GM04503 (cell line): ENCODE data around the gene FGFR2.

Experiments used
- DNase-seq: peaks from one replicate; pipeline ENCODE4 v3.0.0-alpha.2; 2012; ENCODE audit warnings: low read depth

FGFR2 gene

DNA sequence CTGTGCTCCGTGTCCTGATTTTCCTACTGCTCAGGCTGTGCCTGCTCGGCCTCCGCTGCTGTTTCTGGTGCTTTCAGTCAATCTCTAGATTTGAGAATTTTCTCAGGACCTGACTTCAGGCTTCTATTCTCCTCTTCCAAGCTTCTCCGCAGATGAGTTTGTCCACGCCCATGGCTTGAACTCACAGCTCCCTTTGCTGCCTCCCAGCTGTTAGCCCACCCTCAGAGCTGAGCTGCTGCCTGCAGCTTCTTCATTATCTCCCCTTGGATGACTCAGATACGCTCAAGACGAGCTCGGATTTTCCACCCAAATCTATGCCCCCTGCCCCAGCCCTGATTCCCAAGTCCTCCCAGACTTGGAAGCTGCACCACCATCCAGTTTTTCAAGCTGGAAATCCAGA is 104.7 kb downstream of the FGFR2 start:
- DNase-seq, result no peak

DNA sequence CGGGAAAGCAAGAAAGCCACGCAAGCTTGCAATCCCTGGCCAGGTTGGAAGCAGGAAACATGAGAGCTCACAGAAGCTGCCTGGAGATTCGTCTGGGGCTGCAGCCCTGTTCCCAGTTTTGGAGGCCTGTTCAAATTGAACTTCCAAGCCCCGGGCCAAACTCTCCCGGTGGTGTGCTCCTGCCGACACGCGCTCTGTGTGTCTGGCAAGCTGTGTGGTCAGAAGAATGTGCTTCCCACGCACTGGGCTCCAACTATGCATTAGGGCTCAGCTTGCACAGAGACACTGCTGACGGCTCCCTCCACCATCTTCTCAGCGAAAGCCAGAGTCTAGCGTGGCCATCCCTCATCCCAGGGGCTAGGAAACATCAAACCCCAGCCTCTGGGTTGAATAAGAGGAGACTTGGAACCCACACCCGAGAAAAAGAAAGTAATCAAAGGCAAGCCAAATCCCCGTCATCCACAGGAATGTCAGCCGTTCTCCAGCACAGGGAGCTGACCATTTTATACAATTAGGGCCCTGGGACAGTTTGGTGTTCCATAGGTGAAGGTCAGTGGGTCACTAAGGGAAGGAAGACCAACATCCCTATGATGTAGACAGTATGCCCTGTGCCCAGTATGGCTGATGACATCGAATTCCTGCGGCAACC is 107.2 kb downstream of the FGFR2 start:
- no peak for DNase-seq

DNA sequence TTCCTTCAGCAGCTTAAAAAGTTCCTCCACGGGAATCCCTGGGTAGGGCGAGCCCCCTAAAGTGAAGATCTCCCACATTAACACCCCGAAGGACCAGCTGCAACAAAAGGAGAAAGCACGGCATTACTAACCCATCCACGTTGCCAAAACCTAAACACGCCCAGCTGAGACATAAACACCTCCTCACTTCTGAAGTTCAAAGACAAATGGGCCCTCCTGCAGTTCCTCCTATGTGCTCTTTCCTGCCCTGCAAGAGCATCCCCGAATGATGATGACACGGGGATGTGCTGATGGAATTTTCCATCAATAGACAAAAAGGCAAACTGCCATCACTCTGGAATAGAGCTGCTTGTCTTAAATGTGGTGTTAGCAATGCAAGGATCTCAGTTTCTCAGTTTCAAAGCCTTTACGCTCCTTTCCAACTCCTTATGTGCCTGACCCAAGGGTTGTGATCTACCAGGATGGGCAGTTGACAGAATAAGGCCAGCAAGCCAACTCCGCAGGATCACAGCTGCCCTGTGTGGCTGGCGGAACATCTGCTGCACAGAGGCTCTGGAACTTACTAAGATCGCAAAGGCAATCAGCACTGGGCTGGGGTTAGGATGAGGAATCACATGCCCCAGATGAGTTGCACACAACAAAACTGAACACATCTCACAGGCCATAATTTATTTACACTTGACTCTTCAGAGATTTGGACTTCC is 112.7 kb downstream of the FGFR2 start:
- no peak for DNase-seq

DNA sequence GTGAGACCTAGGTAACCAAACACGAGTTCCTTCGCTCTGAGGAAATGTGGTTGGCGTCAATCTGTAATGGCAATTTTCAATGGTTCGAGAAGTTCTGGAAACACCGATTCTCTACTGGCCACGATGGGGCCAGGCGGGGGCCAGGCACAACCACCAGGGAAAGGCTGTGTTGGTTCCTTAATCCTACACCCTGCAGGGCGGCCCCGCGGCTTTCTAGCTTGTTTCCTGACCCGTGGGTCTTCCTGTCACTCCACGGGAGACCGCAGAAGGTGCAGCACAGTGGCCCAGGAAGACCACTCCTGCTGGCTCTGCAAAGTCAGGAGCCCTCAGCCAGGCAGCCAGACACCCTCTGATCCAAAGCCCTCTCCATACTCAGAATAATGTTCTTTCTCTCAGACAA is 113.4 kb downstream of the FGFR2 start:
- DNase-seq, result no peak

DNA sequence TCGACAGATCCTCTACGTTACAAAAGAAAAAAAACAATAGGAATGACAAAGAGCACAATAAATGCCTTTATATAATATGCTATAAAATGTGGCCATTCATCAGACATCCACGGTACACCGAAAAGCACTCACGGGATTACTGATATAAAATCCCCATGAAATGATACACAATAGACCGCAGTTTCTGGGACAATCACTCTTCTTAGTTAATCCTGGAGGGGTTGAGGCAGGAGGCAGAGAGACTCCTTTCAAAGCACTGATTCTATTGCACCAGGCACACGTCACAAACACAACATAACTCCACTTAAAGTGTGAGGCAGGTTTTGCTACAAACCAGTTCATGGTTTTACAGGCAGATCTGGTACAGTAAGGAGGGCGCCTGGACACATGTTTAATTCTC is 113.8 kb downstream of the FGFR2 start:
- DNase-seq, result no peak

DNA sequence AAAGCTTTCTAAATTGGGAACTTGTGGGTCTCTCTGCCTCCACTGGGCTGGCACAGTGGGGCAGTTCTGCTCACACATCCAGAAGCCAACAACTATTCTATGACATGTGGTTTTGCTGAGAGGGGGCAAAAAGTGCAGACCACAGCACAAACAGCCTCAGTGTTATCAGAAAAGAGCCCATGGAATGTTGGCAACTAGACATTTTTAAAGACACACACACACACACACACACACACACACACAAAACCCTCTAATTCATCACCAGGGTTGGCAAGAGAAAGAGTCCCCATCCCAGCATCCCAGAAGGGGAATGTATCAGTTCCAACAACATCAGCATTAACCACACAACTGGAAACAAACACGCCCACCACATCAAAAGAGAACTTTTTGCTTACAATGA is 117.1 kb downstream of the FGFR2 start:
- no peak for DNase-seq

DNA sequence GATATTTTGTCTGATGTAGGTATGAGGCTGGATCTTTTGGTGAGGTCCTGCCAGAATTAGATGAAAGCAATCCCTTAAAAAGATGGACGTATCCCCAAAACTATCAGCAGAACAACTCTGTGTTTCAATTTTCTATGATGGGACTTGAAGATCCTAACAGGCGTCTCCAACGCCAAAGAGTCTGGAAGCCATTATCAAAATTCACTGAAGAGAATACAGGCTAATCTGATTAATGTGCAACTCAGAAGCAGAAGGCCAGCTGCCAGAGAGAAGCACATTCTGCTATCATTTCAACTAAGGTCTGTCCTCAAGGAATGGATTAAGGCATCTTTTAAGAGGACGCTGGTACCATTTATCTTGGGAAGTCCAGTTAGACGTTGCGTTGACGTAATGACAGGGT is 119.7 kb downstream of the FGFR2 start:
- no peak for DNase-seq

DNA sequence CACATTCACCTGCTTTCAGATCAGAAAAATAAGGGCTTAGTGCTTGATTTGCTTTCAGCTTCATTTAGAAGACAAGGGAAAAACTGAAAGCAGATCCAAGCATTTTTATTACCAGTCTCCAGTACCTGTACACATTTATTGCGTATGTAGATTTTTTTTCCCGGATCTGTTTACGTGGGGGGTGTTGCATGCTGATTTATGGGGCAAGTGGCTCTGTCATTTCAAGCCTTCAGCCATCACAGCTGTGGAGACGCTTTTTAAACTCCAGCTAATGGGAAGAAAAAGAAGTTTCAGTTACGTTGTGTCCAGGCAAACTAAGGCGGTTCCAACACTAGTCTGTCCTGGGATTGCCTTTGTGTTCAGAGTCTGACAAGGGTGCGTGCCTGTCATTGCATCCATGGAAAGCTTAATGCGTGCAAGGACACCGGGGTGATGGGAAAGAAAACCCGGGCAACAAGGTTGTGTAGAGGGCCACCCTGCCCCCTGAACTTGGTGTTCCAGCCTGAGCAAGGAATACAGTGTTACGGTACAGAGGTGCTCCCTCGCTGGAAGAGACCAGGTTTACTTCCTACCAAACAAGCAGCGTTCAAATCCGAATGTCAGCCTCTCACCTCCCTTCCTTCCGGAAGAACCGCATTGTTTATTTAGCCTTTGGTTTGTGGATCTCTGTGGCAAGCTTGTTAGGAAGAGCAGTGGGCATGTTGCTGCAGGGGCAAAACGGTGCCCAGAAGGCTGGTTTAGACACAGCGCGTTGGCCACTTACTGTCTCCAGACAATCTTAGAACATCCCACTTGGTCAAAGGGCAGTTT is 128.2 kb downstream of the FGFR2 start:
- no peak for DNase-seq

DNA sequence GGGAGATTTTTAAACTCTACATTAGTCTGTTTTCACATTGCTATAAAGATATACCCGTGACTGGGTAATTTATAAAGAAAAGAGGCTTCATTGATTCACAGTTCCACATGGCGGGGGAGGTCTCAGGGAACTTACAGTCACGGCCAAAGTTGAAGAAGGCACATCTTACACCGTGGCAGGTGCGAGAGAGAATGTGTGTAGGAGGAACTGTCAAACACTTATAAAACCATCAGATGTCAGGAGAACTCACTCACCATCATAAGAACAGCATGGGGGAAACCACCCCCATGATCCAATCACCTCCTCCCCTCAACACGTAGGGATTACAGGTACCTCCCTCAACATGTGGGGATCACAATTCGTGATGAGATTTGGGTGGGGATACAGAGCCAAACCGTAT is 129.5 kb downstream of the FGFR2 start:
- no peak for DNase-seq

DNA sequence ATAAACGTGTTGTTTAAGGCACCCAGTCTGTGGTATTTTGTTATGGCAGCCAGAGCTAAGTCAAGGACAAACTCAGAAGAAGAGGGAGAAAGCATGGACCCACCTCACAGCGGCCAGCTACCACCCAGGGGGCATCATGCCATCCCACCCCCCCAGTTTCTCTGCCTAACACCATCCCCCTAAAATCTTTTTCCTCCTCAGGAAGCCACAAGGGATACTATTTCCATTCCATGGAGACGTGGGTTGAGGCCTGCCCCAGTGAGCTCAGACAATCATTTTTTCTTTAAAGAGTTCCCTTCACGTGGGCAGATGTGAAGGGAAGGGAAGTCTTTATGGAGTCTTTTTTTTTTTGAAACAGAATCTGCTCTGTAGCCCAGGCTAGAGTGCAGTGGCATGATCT is 131.8 kb downstream of the FGFR2 start:
- DNase-seq, result no peak

DNA sequence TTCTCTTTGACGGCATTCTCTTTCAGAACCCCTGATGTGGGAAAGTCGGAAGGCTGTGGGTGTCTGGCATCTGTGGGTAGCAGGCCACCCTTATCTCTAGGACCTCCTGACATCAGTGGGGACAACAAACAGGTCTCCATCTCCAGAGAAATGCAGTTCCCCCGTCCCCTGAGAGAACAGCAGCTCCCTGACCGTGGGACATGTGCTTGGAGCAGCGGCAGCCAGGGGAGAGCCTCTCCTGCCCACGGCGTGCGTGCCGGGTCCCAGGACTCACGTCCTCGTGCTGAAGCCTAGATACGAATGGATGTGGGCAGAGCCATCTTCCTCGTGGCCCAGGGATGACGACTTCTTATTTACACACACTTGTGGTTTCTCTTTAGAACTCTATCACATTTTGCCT is 133.0 kb downstream of the FGFR2 start:
- no peak for DNase-seq

DNA sequence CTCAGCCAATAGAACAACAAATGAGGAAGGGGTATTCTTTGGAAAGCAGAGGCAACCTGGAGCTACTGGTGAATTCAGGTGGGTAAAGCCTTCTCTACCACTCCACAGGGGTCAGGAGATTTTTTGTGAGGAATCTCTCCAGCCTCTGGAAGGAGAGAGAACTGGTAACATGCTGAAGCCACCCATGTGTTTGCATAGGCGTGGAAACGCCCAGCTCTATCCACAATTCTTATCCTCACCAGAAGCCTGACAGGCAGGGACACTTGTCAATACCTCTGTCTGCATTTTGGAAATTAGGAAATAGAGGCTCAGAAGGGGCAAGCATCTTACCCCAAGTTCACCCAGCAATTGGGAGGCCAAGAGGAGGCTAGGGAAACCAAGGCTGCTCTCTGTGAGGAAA is 133.7 kb downstream of the FGFR2 start:
- no peak for DNase-seq

DNA sequence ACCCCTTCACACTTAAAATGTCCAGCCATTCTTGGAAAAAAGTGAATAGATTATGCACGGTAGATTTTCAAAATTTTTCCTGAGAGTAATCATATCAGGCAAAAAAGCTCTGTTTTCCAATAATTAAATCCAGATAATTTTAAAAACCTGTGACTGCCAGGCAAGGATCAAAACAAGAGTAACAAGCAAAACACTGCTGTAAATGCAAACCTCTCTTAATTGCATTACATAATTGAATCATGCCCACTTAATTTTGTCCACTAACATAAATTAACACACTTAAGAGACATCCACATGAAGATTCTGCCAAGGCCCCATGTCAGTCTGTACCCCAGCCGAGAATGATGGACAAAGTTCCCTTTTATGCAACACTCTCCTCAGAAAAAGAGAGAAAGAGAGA is 135.3 kb downstream of the FGFR2 start:
- DNase-seq, result no peak

DNA sequence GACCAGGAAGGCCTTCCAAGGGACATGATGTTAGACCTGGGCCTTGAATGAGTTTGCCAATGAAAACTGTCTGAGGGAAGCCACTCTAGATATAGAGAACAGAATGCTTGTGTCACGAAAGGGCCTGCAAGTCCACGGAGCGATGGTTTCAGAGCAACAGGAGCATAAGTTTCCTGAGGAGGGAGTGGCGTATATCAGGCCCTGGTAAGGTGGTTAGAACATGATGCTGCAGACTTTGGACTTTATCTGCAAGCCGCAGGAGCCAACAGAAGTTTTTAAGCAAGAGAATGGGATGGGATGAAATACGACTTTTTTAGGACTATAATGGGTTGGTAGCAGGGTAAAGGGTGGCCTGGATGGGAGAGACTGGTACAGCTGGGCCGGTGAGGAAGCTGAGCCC is 136.0 kb downstream of the FGFR2 start:
- no peak for DNase-seq

DNA sequence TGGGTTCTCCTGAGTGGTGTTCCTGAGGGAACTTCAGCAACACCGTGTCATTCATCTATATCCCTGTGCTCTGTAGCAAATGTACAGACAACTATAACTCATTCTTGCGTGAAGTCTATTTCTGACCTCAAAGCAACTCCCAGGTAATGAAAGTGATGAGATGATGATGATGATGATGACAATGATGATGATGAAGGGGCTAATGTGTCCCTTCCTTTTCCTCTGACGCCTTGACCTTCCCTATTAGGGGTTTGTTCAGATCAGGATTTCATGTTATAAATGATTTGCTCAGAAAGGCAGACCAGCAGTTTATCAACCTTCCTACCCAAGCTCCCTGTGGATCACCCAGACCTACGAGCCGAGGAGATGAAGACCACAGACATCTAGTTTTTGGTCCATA is 136.9 kb downstream of the FGFR2 start:
- DNase-seq, result no peak

DNA sequence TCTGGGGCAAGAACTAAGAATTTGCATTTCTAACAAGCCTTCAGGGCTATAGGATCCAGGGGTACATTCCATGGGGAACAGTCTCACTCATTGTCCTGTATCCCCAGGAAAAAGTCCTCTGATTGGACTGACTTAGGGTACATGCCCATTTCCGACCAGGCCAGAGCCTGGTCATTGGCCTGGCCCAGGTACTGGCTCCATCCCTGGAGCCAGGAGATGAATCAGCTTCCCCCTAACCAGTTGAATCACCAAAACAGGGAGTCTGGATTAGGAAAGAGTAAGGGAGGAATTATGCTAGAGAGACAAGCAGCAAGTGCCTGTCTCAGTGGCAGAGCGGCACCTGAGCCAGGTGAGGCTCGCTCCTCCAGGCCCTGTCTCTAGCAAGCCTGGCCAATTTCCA is 137.5 kb downstream of the FGFR2 start:
- DNase-seq, result no peak

DNA sequence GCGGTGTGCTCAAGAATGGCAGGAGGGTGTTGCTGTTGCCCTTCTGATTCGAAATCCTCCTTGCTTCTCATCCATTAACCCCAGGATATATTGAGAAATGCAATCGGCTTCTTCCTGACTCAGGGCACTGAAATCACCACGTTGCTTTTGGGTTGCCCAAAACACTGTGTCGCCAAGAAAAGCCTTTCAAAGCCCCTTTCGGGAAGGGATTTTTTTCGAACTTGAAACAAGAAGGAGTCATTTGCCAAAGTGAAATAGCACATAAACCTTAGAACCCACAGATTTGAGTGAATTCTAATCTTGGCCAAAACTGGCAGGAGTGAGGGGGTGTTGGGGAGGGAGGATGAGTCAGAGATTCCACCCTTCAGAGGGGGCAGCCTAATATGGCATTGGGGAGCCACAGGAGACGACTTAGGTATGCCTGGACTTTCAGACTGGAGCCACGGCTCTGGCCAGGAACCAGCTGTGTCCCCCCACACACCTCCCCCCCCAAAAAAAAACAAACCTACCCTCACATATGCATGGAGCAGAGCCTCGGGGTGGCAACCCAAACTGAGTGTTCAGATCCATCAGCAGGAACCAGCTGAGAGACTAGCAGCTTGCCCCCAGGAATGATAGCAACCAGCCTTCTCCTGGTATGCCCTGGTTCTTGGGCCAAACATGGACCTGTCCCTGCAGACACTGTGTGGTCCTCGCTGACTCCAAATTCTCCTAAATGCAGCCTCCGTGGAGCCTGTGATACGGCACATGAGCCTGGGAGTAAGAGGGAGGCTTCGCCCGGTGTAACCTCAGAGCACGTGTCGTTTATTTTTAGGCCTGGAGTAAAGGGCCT is 138.4 kb downstream of the FGFR2 start:
- DNase-seq, result peak; percentile 2

DNA sequence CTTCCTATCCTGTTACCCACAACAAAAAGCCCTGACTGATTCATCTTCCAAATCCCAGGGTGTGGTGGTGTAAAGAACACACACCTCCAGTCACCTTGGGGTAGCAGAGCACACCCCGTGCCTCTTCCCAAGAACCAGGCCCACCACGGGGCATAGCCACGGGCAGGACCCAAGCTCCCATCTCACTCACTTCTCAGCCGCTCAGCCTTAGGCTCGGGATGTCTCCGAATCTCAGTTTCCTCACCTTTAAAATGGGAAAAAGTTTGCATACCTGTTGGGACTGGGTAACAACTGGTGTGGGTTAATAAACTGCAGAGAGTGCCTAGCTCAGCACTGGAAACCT is 139.0 kb downstream of the FGFR2 start:
- no peak for DNase-seq

DNA sequence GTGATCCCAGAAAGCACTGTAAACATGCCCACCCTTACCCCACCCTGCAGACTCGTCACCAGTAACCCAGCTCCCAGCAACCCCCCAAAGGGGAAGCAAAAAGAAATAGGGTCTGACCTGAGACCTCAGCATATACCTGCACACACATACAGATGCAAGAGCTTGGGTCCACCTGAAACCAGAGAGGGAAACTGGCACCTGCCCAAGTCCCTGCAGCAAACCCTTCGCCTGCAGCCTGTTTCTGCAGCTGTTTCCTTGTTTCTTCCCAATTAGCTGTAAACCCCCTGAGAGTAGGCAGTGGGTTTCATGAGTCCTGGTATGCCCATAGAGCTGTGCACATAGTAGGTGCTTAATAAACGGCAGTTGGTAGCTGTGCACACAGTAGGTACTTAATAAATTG is 140.5 kb downstream of the FGFR2 start:
- DNase-seq, result no peak

DNA sequence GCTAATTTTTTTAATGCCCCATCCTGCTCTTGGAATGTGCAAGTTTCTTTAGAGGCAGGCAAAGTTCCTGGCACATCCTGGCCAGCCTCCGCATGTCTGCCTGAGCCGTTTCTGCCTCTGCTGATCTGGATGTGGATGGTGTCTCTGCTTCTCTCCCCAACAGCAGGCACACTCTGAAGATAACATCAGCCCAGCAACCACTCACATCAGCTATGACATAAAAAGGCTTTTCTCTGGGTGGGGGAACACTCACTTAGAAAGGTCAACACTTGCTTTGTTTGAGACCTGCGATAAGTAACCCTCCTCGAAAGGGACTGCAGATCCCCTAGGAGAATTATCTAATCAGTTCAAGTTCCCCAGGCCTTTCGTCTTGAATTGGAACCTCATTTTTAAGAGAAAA is 142.9 kb downstream of the FGFR2 start:
- DNase-seq, result no peak

DNA sequence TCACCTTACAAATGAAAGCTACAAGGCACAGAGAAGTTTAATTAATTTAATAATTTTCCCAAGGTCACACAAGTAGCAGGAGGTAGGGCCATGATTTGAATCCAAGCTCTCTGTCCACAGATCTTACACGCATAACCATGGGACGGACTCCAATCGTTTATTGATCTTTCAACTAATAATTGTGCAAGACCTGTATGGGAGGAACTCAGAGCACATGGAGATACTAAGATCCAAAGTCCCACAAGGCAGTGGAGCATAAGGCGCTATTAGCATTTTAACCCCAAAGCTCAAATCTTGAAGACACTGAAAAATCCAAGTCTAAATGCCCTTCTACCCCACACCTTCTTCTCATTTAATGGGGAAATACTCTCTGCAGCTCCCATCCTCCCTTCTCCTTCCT is 143.5 kb downstream of the FGFR2 start:
- DNase-seq, result no peak

DNA sequence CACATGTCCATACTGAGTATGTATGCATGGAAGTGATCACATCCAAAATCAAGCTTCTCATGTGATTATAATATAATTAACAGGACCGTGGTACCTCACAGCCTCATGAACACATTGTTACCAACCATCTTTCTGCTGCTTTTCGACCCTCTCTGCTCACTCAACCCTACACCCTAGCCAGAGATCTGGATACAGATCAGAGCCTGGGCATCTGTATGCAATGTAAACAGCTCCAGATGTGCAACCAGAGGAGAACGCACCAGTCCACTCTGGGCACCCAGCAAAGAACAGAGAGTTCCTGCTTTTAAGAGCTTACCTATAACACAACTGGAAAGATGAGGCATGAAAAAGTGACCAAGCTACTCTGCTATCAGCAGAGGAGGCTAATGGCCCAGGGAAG is 145.1 kb downstream of the FGFR2 start:
- DNase-seq, result no peak

DNA sequence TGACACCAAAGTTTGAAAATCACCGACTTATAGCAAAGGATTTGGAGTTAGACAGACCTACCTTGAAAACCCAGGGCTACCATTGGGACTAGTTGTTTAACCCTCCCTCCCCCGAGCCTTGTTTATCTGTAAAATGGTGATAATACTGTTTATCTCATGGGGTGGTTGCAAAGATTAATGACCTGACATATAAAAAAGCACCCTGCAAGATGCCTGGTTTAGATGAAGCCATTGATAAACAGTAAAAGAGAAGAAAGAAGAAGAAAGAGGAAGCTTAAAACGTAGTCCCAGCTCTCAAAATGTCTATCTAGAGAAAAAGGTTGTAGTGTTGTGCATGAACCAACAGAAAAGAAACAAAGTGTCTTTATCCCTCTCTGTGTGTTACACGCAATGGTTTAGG is 145.7 kb downstream of the FGFR2 start:
- no peak for DNase-seq
